HG03045 (cell line): Measurements from ENCODE around the gene TRIM69.
"Not testable (repeated sequence)": the region's sequence is repeated elsewhere in the genome, so short reads cannot be mapped to it uniquely, and the experiment has no call there.

Source experiments
- ATAC-seq: cut with Tn5 transposase; IDR thresholded peaks from one replicate; pipeline ENCODE4 v1.9.1; 2021; ENCODE audit warnings: mild to moderate bottlenecking, moderate library complexity; ENCODE audit not compliant: unreplicated experiment

The TRIM69 gene

DNA sequence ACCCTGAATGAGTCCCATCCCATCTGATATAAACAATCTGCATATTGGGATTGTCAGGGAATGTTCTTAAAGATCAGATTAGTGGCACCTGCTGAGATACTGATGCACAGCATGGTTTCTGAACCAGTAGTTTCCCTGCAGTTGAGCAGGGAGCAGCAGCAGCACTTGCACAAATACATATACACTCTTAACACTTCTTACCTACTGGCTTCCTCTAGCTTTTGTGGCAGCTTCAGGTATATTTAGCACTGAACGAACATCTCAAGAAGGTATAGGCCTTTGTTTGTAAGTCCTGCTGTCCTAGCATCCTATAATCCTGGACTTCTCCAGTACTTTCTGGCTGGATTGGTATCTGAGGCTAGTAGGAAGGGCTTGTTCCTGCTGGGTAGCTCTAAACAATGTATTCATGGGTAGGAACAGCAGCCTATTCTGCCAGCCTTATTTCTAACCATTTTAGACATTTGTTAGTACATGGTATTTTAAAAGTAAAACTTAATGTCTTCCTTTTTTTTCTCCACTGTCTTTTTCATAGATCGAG, 20.5 kb upstream of the TRIM69 start:
- ATAC-seq = no peak

DNA sequence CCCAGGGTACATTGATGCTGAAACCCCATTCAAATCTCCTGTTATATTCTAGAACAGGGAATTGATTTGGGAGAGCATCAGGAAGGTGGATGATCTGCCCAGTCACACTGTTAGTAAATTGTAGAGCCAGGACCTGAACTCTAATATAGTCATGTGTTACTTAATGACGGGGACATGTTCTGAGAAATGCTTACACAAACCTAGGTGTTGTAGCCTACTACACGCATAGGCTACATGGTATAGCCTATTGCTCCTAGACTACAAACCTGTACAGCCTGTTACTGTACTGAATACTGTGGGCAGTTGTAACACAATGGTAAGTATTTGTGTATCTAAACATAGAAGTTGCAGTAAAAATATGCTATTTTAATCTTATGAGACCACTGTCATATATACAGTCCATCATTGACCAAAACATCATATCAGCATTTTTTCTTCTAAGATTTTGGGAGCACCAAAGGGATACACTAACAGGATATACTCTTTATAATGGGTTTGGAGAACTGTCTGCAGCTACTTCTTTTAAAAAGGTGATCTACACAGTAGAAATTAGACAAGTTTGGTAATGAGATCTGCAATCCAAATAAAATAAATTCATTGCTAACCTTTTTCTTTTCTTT, 19.2 kb upstream of the TRIM69 start:
- no peak for ATAC-seq

- ATAC-seq = no peak
Observed at GRCh38 chr15:44718180-44718926, 18.0 kb upstream of the TRIM69 start.

GRCh38 chr15:44718927-44719292, 17.4 kb upstream of the TRIM69 start:
- no peak for ATAC-seq

DNA sequence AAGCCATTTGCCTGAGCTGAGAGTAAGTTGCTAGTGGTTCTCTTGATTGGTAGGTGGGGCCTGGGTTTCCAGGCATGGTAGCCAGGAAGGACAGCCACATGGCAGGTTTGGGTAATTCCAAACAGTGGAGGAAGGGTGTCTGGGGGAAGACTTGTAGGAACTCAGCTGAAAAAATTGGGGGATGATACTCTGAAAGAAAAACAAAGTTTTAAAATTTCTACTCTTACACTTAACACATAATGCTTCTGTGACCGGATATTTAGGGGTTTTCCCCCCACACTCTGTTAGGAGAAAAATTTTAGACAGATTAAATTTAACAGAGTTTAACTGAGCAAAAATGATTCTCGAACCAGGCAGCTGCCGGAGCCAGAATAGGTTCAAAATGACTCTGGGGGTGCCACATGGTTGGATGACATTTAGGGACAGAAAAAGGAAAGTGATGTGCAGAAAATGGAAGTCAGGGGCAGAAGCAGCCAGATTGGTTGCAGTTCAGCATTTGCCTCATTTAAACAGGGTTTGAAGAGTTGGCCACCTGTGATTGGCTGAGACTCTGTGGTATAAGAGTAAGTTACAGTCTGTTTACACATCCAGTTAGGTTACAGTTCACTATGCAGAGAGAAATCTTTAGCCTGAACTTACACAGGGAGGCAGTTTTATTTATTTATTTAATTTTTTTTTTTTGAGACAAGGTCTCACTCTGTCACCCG, 16.9 kb upstream of the TRIM69 start:
- peak; percentile 47 for ATAC-seq

DNA sequence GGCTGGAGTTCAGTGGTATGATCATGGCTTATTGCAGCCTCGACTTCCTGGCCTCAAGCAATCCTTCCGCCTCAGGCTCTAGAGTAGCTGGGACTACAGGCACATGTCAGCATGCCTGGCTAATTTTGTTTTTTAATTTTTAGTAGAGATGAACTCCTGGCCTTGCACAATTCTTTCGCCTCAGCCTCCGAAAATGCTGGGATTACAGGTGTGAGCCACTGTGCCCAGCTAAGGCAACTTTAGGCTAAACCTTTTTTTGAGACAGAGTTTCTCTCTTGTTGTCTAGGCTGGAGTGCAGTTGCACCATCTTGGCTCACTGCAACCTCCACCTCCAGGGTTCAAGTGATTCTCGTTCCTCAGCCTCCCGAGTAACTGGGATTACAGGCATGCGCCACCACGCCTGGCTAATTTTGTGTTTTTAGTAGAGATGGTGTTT, 16.3 kb upstream of the TRIM69 start:
- not testable (repeated sequence) for ATAC-seq

GRCh38 chr15:44720460-44721176, 15.7 kb upstream of the TRIM69 start:
- ATAC-seq = no peak

DNA sequence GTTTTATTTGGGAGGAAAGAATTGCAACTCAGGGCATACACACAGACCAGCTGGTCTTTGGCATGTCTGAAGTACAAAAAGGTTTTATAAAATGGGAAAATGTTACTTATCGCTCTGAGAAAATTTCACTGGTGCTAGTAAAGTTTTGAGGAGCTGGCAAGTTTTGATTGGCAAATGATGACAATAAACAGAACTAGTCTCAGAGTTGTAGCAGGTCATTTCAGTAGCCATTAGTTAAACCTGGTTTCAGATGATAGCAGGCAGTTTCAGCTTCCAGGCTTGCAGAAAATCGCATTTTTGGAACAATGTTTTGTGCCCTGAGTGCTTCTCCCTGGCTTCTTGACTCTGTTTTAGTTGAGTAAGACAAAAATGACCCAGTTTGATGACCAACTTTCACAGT, 14.3 kb upstream of the TRIM69 start:
- no peak for ATAC-seq

DNA sequence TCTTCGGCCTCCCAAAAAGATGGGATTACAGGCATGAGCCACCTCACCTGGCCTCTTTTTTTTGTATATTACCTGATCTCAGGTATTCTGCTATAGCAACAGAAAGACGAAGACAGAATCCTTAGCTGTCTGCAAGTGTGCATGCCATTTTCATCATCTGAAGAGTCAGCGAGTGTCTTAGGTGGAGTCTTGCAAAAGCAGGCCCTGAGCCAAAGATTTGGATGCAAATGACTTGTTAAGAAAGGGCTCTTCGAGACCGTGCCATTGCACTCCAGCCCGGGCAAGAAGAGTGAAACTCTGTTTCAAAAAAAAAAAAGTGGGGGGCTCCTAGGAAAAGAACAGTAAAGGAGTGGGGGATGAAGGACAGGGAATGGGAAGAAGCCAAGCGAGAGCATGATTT, 10.2 kb upstream of the TRIM69 start:
- no peak for ATAC-seq

- peak; percentile 27 for ATAC-seq
Observed at GRCh38 chr15:44726568-44727484, 9.5 kb upstream of the TRIM69 start.

DNA sequence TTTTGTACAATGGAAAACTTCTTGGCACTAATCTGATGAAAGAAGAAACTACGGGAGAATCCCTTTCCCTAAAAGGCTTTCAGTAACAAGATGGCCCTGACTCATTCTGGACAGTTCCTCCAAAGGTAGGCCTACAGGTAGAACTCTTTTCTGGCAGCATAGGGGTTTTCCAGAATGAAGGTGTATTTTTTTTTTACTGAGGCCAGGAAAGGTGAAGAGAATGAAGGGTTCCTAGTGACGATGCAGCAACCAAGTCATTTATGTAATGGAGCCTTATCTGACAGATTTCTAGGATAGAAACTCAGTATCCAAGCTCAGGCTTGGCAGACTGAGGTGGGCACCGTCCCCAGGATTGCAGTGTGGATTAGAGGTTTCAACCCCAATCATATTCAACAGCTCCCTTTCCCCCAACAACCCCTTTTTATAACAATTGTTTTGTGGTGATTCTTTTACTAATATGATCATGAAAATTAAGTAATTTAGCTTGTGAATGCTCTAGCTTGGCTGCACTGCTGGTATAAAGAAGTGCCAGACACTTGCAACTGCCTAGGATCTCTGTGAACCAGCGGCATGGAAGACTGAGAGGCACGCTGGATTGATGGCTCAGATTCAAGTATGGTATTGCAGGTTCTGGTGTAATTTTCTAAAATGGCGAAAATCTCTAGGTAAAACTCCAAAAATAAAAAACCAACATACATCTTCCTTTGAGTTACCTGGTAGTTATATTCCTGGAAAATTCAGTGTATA, 8.7 kb upstream of the TRIM69 start:
- no peak for ATAC-seq

DNA sequence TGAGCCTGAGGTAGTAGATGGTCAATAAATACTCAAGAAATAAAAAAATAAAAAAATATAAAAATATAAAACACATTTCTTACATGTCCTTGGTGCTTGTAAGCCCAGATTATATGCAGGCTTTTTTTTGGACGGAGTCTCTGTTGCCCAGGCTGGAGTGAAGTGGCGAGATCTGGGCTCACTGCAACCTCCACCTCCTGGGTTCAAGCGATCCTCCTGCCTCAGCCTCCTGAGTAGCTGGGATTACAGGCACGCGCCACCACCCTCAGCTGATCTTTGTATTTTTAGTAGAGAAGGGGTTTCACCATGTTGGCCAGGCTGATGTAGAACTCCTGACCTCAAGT, 8.1 kb upstream of the TRIM69 start:
- not testable (repeated sequence) for ATAC-seq

DNA sequence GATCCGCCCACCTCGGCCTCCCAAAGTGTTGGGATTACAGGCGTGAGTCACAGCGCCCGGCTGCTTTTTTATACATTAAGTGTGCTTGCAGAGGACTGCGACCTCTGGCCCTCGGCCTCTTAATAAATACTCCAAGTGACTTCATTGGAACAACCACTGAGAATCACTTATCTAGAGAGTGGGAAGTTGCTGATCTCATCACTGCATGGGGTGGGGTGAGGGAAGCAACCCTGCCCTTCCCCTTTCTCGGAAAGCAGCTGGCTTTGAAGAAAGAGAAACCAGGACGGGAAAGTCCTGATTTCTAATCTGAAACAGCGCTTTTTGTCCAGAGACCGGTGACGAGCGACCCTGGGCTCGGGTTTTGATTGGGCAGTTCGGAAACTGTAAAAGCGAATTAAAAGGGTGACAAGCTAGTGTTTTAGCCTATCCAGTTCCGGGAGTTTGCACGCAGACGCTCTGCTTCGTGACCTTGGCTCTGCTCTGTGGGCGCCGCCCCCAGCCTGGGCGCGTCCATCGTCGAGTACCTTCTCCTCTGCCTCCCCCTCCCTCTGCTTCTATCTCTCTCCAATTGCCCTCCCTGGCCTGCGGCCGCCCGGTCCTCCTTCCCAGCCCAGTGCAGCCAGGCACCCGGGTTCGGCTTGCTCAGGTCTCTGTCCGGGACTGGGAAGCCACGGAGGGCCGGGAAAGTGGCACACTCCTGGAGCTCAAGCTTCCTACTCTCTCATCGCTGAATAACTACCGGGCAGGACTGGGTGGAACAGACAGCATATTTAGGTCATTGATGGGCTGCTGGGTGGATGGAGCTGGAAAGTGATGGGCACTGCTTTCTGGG, 7.5 kb upstream of the TRIM69 start:
- peak; percentile 76 for ATAC-seq

GRCh38 chr15:44729408-44730127, 6.8 kb upstream of the TRIM69 start:
- peak; percentile 24 for ATAC-seq

DNA sequence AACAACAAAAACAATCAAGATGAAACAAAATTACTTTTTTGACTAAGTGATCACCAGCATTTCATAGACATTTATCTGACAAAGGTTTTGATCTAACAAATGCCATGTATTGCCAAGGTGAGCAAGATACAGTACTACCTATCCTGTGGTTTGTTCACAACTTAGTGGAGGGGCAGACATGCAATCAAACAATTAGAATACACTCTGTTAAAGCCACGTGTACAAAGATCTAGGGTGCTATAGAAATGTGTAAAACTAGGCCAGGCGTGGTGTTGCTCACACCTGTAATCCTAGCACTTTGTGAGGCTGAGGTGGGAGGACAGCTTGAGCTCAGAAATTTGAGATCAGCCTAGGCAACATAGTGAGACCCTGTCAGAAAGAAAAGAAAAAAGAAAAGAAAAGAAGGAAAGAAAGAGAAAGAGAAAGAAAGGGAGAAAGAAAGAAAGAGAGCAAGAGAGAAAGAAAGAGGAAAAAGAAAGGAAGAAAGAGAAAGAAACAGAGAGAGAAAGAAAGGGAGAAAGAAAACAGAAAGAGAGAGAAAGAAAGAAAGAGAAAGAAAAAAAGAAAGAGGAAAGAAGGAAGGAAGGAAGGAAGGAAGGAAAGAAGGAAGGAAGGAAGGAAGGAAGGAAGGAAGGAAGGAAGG, 1.4 kb upstream of the TRIM69 start:
- no peak for ATAC-seq

- ATAC-seq = peak; percentile 36
Observed at GRCh38 chr15:44735482-44736180, 697 bp upstream of the TRIM69 start.
